Activated B cell treated with CpG ODN at 0.5 μM for 24 hours (primary cell): ENCODE measurements around the gene ARHGAP29. TPM values are rescaled to one million over a fixed set of nuclear protein-coding genes. Genes with fewer than 3 reads are reported as not detected.

Experiments
- ATAC-seq: fragments of 200-7000 bp; cut with Tn5 transposase; one replicate; pipeline ENCODE4 v1.10.0; 2021; ENCODE audit warnings: low read depth, mild to moderate bottlenecking, moderate library complexity
- CTCF ChIA-PET: fragments of 350-600 bp; sonication (Branson Sonifier 250); formaldehyde crosslinking; loops from one replicate; lab custom pipeline; 2021; ENCODE audit warnings: antibody characterized with exemption; lab: Charles Lee
- POLR2A ChIA-PET: fragments of 350-600 bp; sonication (Branson Sonifier 250); formaldehyde crosslinking; loops from one replicate; lab custom pipeline; 2021; ENCODE audit warnings: antibody characterized with exemption; lab: Charles Lee
- DNase-seq: peaks from one replicate; pipeline ENCODE4 v3.0.0; 2022
- H3K27ac Mint-ChIP-seq: one replicate; pipeline ENCODE4 v1.8.0; 2020; ENCODE audit warnings: mixed read lengths
- H3K27me3 Mint-ChIP-seq: one replicate; pipeline ENCODE4 v1.8.0; 2021; ENCODE audit warnings: mixed read lengths
- H3K36me3 Mint-ChIP-seq: one replicate; pipeline ENCODE4 v1.8.0; 2021; ENCODE audit warnings: low read depth, mixed read lengths
- H3K4me1 Mint-ChIP-seq: one replicate; pipeline ENCODE4 v1.8.0; 2021; ENCODE audit warnings: mixed read lengths
- H3K4me3 Mint-ChIP-seq: one replicate; pipeline ENCODE4 v1.8.0; 2020; ENCODE audit warnings: mild to moderate bottlenecking, mixed read lengths
- H3K9me3 Mint-ChIP-seq: one replicate; pipeline ENCODE4 v1.8.0; 2020; ENCODE audit warnings: mixed read lengths
- CTCF ChIP-seq: fragments of 200-600 bp; IDR thresholded peaks from one replicate; pipeline ENCODE4 v1.8.0; 2022; ENCODE audit warnings: antibody characterized with exemption, mild to moderate bottlenecking
- intact Hi-C: fragments of 100-400 bp; cut with micrococcal nuclease; formaldehyde crosslinking; loops from one replicate; pipeline ENCODE4 v1.15.1; 2024
- total RNA-seq: library from RNA; stranded (reverse); gene quantifications from 2 replicates; pipeline ENCODE4 v1.2.3, GENCODE V29; 2022

ARHGAP29 gene
- total RNA-seq, 1 donor from 2014 or later, result not detected

- no peak for TF ChIP-seq CTCF
- DNase-seq (no peak), ATAC-seq (no peak)
- Mint-ChIP-seq H3K27me3 (peaks cover 17% of the 10 kb centered on the region), H3K27ac (no peak overlapping the region), H3K4me3 (no peak overlapping the region), H3K4me1 (peaks cover under 1% of the 10 kb centered on the region), H3K9me3 (no peaks in the 10 kb centered on the region), H3K36me3 (no peaks in the 10 kb centered on the region)
- intact Hi-C loops, result no loop called here
- ChIA-PET POLR2A (no interaction called here), CTCF (no interaction called here)
Measured at GRCh38 chr1:94255476-94255875, 18.1 kb upstream of the ARHGAP29 start.

GRCh38 chr1:94254073-94254810 is 16.9 kb upstream of the ARHGAP29 start:
- intact Hi-C loops, result no loop called here
- DNase-seq, result no peak
- no peak overlapping the region for H3K4me3 Mint-ChIP-seq
- CTCF ChIA-PET, result no interaction called here
- H3K27me3 Mint-ChIP-seq, result peaks cover 23% of the 10 kb centered on the region
- no peak for ATAC-seq
- no peak for TF ChIP-seq CTCF
- H3K9me3 Mint-ChIP-seq, result no peaks in the 10 kb centered on the region
- H3K27ac Mint-ChIP-seq, result no peak overlapping the region
- no peaks in the 10 kb centered on the region for H3K4me1 Mint-ChIP-seq
- no peaks in the 10 kb centered on the region for H3K36me3 Mint-ChIP-seq
- POLR2A ChIA-PET, result no interaction called here

GRCh38 chr1:94253456-94254017 is 16.2 kb upstream of the ARHGAP29 start:
- TF ChIP-seq CTCF, result no peak
- no peaks in the 10 kb centered on the region for H3K9me3 Mint-ChIP-seq
- no peak overlapping the region for H3K27ac Mint-ChIP-seq
- no peaks in the 10 kb centered on the region for H3K36me3 Mint-ChIP-seq
- H3K4me1 Mint-ChIP-seq, result no peaks in the 10 kb centered on the region
- CTCF ChIA-PET, result no interaction called here
- DNase-seq (no peak), ATAC-seq (no peak)
- POLR2A ChIA-PET, result no interaction called here
- intact Hi-C loops, result no loop called here
- peaks cover 28% of the 10 kb centered on the region for H3K27me3 Mint-ChIP-seq
- no peak overlapping the region for H3K4me3 Mint-ChIP-seq

- H3K9me3 Mint-ChIP-seq, result no peaks in the 10 kb centered on the region
- intact Hi-C loops, result no loop called here
- H3K4me3 Mint-ChIP-seq, result no peak overlapping the region
- no peak for TF ChIP-seq CTCF
- no peak for ATAC-seq
- ChIA-PET POLR2A (no interaction called here), CTCF (no interaction called here)
- no peaks in the 10 kb centered on the region for H3K36me3 Mint-ChIP-seq
- peaks cover 45% of the 10 kb centered on the region for H3K27me3 Mint-ChIP-seq
- H3K27ac Mint-ChIP-seq, result no peak overlapping the region
- DNase-seq, result no peak
- H3K4me1 Mint-ChIP-seq, result peaks cover 12% of the 10 kb centered on the region
Measured at GRCh38 chr1:94250341-94250740, 13.0 kb upstream of the ARHGAP29 start.

- DNase-seq (no peak), ATAC-seq (no peak)
- Mint-ChIP-seq H3K27me3 (peaks cover 55% of the 10 kb centered on the region), H3K27ac (no peak overlapping the region), H3K4me1 (peaks cover 12% of the 10 kb centered on the region), H3K9me3 (peaks cover 3% of the 10 kb centered on the region), H3K36me3 (no peaks in the 10 kb centered on the region), H3K4me3 (no peak overlapping the region)
- ChIA-PET POLR2A (no interaction called here), CTCF (no interaction called here)
- TF ChIP-seq CTCF, result no peak
- intact Hi-C loops, result no loop called here
Measured at GRCh38 chr1:94248956-94249688, 11.7 kb upstream of the ARHGAP29 start.
